ENCODE data around the gene YWHAE. TPM values are rescaled to one million over a fixed set of nuclear protein-coding genes. Genes with fewer than 3 reads are reported as not detected.
A peak's percentile ranks its signal among the peaks of the same experiment; 100 is the strongest.
"Not testable (repeated sequence)": the region's sequence is repeated elsewhere in the genome, so short reads cannot be mapped to it uniquely, and the experiment has no call there.

YWHAE gene
- total RNA-seq (2014; rRNA removed; shearing (Covaris generic); ENCODE audit: low replicate concordance): 108 and 118 TPM in 2 replicates

- H3K9me3 ChIP-seq: no peaks in the 10 kb centered on the region
- H3K4me3 ChIP-seq: peak within 1 kb of the TSS; percentile 94
- H3K36me3 ChIP-seq: peaks cover 34% of the 10 kb centered on the region
- DNase-seq: peak; percentile 95
- H3K27me3 ChIP-seq: no peaks in the 10 kb centered on the region
These were observed at the start of gene YWHAE for GRCh38 chr17:1399679-1400512. TSS of gene YWHAE (minus strand) at chr17:1400222. CDS start at chr17:1400110, 112 bp downstream.

GRCh38 chr17:1449412-1449967 lies 49.5 kb upstream of the YWHAE start:
- Histone ChIP-seq H3K9me3 (no peaks in the 10 kb centered on the region), H3K27me3 (no peaks in the 10 kb centered on the region), H3K4me3 (no peak overlapping the region), H3K36me3 (peaks cover 11% of the 10 kb centered on the region)
- DNase-seq: no peak

GRCh38 chr17:1447052-1447451 lies 47.0 kb upstream of the YWHAE start:
- H3K36me3 ChIP-seq: no peaks in the 10 kb centered on the region; the same call in none of the 2 replicates
- H3K9me3 ChIP-seq: no peaks in the 10 kb centered on the region
- no peak overlapping the region for H3K4me3 ChIP-seq
- DNase-seq: no peak
- no peaks in the 10 kb centered on the region for H3K27me3 ChIP-seq

- Histone ChIP-seq H3K4me3 (no peak overlapping the region), H3K9me3 (no peaks in the 10 kb centered on the region), H3K27me3 (no peaks in the 10 kb centered on the region), H3K36me3 (no peaks in the 10 kb centered on the region; the same call in none of the 2 replicates)
- DNase-seq: no peak
These were observed 46.2 kb upstream of the YWHAE start for GRCh38 chr17:1446201-1446600.

- not testable (repeated sequence) for H3K27me3 ChIP-seq, H3K36me3 ChIP-seq, DNase-seq, H3K9me3 ChIP-seq, H3K4me3 ChIP-seq
These were observed 45.7 kb upstream of the YWHAE start for GRCh38 chr17:1445695-1446094.

GRCh38 chr17:1442721-1443120 lies 42.7 kb upstream of the YWHAE start:
- H3K4me3 ChIP-seq, H3K27me3 ChIP-seq, DNase-seq, H3K9me3 ChIP-seq, H3K36me3 ChIP-seq: not testable (repeated sequence)

GRCh38 chr17:1442187-1442586 lies 42.2 kb upstream of the YWHAE start:
- Histone ChIP-seq H3K27me3 (no peaks in the 10 kb centered on the region), H3K4me3 (no peak overlapping the region), H3K36me3 (no peaks in the 10 kb centered on the region; the same call in 1 of the 2 replicates), H3K9me3 (no peaks in the 10 kb centered on the region)
- no peak for DNase-seq

- H3K4me3 ChIP-seq: no peak overlapping the region
These were observed 40.9 kb upstream of the YWHAE start for GRCh38 chr17:1440921-1441320.

GRCh38 chr17:1438593-1439083 lies 38.6 kb upstream of the YWHAE start:
- DNase-seq: no peak
- no peaks in the 10 kb centered on the region for H3K9me3 ChIP-seq
- no peak overlapping the region for H3K4me3 ChIP-seq
- H3K36me3 ChIP-seq: peaks cover 20% of the 10 kb centered on the region
- H3K27me3 ChIP-seq: no peaks in the 10 kb centered on the region

More at GRCh38 chr17:1440921-1441320, 40.9 kb upstream of the YWHAE start:
- peaks cover 8% of the 10 kb centered on the region for H3K36me3 ChIP-seq
- DNase-seq: no peak
- no peaks in the 10 kb centered on the region for H3K9me3 ChIP-seq
- H3K27me3 ChIP-seq: no peaks in the 10 kb centered on the region

GRCh38 chr17:1435326-1435725 lies 35.3 kb upstream of the YWHAE start:
- Histone ChIP-seq H3K36me3 (peaks cover 27% of the 10 kb centered on the region), H3K27me3 (no peaks in the 10 kb centered on the region), H3K9me3 (no peaks in the 10 kb centered on the region), H3K4me3 (no peak overlapping the region)
- DNase-seq: no peak

- Histone ChIP-seq H3K9me3 (no peaks in the 10 kb centered on the region), H3K4me3 (no peak overlapping the region), H3K36me3 (peaks cover 27% of the 10 kb centered on the region), H3K27me3 (no peaks in the 10 kb centered on the region)
- DNase-seq: no peak
These were observed 34.1 kb upstream of the YWHAE start for GRCh38 chr17:1434150-1434549.

GRCh38 chr17:1431631-1432104 lies 31.6 kb upstream of the YWHAE start:
- Histone ChIP-seq H3K9me3 (no peaks in the 10 kb centered on the region), H3K4me3 (no peak overlapping the region), H3K36me3 (peaks cover 26% of the 10 kb centered on the region), H3K27me3 (no peaks in the 10 kb centered on the region)
- DNase-seq: no peak

GRCh38 chr17:1423456-1424135 lies 23.6 kb upstream of the YWHAE start:
- DNase-seq: no peak
- H3K27me3 ChIP-seq: no peaks in the 10 kb centered on the region
- no peaks in the 10 kb centered on the region for H3K9me3 ChIP-seq
- no peak overlapping the region for H3K4me3 ChIP-seq
- peaks cover 23% of the 10 kb centered on the region for H3K36me3 ChIP-seq

- Histone ChIP-seq H3K9me3 (no peaks in the 10 kb centered on the region), H3K27me3 (no peaks in the 10 kb centered on the region), H3K36me3 (peaks cover 23% of the 10 kb centered on the region), H3K4me3 (no peak overlapping the region)
- DNase-seq: peak; percentile 75
These were observed 22.9 kb upstream of the YWHAE start for GRCh38 chr17:1422885-1423284.

- Histone ChIP-seq H3K4me3 (no peak overlapping the region), H3K36me3 (peaks cover 23% of the 10 kb centered on the region), H3K9me3 (no peaks in the 10 kb centered on the region), H3K27me3 (no peaks in the 10 kb centered on the region)
- no peak for DNase-seq
These were observed 21.4 kb upstream of the YWHAE start for GRCh38 chr17:1421470-1421869.

- H3K9me3 ChIP-seq: no peaks in the 10 kb centered on the region
- no peaks in the 10 kb centered on the region for H3K27me3 ChIP-seq
- peaks cover 23% of the 10 kb centered on the region for H3K36me3 ChIP-seq
- no peak overlapping the region for H3K4me3 ChIP-seq
- no peak for DNase-seq
These were observed 21.0 kb upstream of the YWHAE start for GRCh38 chr17:1420981-1421380.

- H3K36me3 ChIP-seq: peaks cover 23% of the 10 kb centered on the region
- DNase-seq: no peak
- no peaks in the 10 kb centered on the region for H3K27me3 ChIP-seq
- no peaks in the 10 kb centered on the region for H3K9me3 ChIP-seq
- H3K4me3 ChIP-seq: no peak overlapping the region
These were observed 20.1 kb upstream of the YWHAE start for GRCh38 chr17:1420163-1420562.

Measured in MG63 (cell line).